Measurements from ENCODE around the gene KNTC1. TPM values are rescaled to one million over a fixed set of nuclear protein-coding genes. Genes with fewer than 3 reads are reported as not detected.
"Not testable (repeated sequence)": the region's sequence is repeated elsewhere in the genome, so short reads cannot be mapped to it uniquely, and the experiment has no call there.

The KNTC1 gene
- total RNA-seq, 1 experiment from 2014 or later: 71.3 TPM

GRCh38 chr12:122483969-122484368 is 43.1 kb upstream of the KNTC1 start:
- Histone ChIP-seq H3K23me2 (ENCODE audit: insufficient read length, low read depth, low read length, poor library complexity, severe bottlenecking) (no peaks in the 10 kb centered on the region), H3K23ac (ENCODE audit: insufficient read length, low read depth, low read length) (no peak overlapping the region), H2AFZ (ENCODE audit: low read length) (no peak overlapping the region), H3K79me1 (ENCODE audit: insufficient read depth, low read depth, low read length, poor library complexity, severe bottlenecking) (no peaks in the 10 kb centered on the region), H3K4me1 (ENCODE audit: insufficient read depth, low read length) (no peaks in the 10 kb centered on the region), H3K27me3 (ENCODE audit: insufficient read depth, low read length) (no peaks in the 10 kb centered on the region), H2BK15ac (ENCODE audit: low read depth, low read length) (no peak overlapping the region), H2BK20ac (ENCODE audit: low read depth, low read length, poor library complexity, severe bottlenecking) (no peak overlapping the region), H3K9me3 (ENCODE audit: control insufficient read depth, low read depth, low read length) (no peaks in the 10 kb centered on the region), H2BK12ac (ENCODE audit: insufficient read length, low read depth, low read length) (no peak overlapping the region), H4K5ac (ENCODE audit: insufficient read length, low read depth, low read length) (no peak overlapping the region), H4K8ac (replicated peaks; ENCODE audit: insufficient read length, low read depth, low read length) (no peak overlapping the region), H2AK5ac (ENCODE audit: insufficient read length, low read length) (no peak overlapping the region), H4K91ac (ENCODE audit: insufficient read length, low read depth, low read length) (no peak overlapping the region), H3K56ac (ENCODE audit: insufficient read length, low read depth, low read length) (no peak overlapping the region), H2BK5ac (ENCODE audit: insufficient read length, low read length) (no peak overlapping the region), H3K4me2 (ENCODE audit: insufficient read depth, insufficient read length, low read length) (no peak overlapping the region), H3K79me2 (ENCODE audit: insufficient read depth, low read length) (no peaks in the 10 kb centered on the region), H4K20me1 (ENCODE audit: control insufficient read depth, insufficient read depth, insufficient read length) (no peaks in the 10 kb centered on the region), H3K27ac (ENCODE audit: insufficient read length, low read depth, low read length) (no peak overlapping the region), H3K9ac (ENCODE audit: extremely low read depth, insufficient read length, low read length) (no peak overlapping the region), H3T11ph (ENCODE audit: low read length) (no peak overlapping the region), H3K4ac (ENCODE audit: low read depth, low read length) (no peak overlapping the region), H2BK120ac (ENCODE audit: low read depth, low read length, poor library complexity, severe bottlenecking) (no peak overlapping the region), H3K18ac (ENCODE audit: insufficient read length, low read depth, low read length) (no peak overlapping the region), H3K14ac (ENCODE audit: insufficient read depth, low read length) (no peak overlapping the region)
- H3K4me1 Mint-ChIP-seq: no peaks in the 10 kb centered on the region
- peak overlapping the region in 1 of 2 experiments; percentile 12; a peak in 1 of 5 replicates for H3K4me3 Mint-ChIP-seq
- H3K9me3 Mint-ChIP-seq: no peaks in the 10 kb centered on the region
- no peak for DNase-seq
- no peak overlapping the region for H3K27ac Mint-ChIP-seq
- no peaks in the 10 kb centered on the region for H3K27me3 Mint-ChIP-seq (ENCODE audit: low read depth)
- WGBS (ENCODE audit: extremely low coverage, insufficient read length, low lambda C conversion rate): 100% methylated on average over 1 of the region's 5 CpGs
- no peak for TF ChIP-seq CTCF (conservative IDR thresholded peaks at IDR 0.05)
- H3K36me3 Mint-ChIP-seq (ENCODE audit: insufficient read depth in 1 of 3, low read depth in 3 of 3): peaks cover 45 to 82% (median 69%) of the 10 kb centered on the region in 3 experiments; a peak in 6 of 7 replicates

GRCh38 chr12:122484385-122484784 is 42.7 kb upstream of the KNTC1 start:
- H3K27ac ChIP-seq (ENCODE audit: insufficient read length, low read depth, low read length); H3K4me1 Mint-ChIP-seq; H2AFZ ChIP-seq (ENCODE audit: low read length); H3K56ac ChIP-seq (ENCODE audit: insufficient read length, low read depth, low read length); H3K4me1 ChIP-seq (ENCODE audit: insufficient read depth, low read length); H3K23me2 ChIP-seq (ENCODE audit: insufficient read length, low read depth, low read length, poor library complexity, severe bottlenecking); H3K27me3 ChIP-seq (ENCODE audit: insufficient read depth, low read length); H2BK5ac ChIP-seq (ENCODE audit: insufficient read length, low read length); H4K91ac ChIP-seq (ENCODE audit: insufficient read length, low read depth, low read length); H4K8ac ChIP-seq (replicated peaks; ENCODE audit: insufficient read length, low read depth, low read length); H3K4ac ChIP-seq (ENCODE audit: low read depth, low read length); H4K20me1 ChIP-seq (ENCODE audit: control insufficient read depth, insufficient read depth, insufficient read length); H2BK12ac ChIP-seq (ENCODE audit: insufficient read length, low read depth, low read length); H3K9ac ChIP-seq (ENCODE audit: extremely low read depth, insufficient read length, low read length); H3K4me3 Mint-ChIP-seq; H3K18ac ChIP-seq (ENCODE audit: insufficient read length, low read depth, low read length); H3K9me3 Mint-ChIP-seq; H3K79me2 ChIP-seq (ENCODE audit: insufficient read depth, low read length); H3K27ac Mint-ChIP-seq; H3K27me3 Mint-ChIP-seq (ENCODE audit: low read depth); H2BK120ac ChIP-seq (ENCODE audit: low read depth, low read length, poor library complexity, severe bottlenecking); H3K14ac ChIP-seq (ENCODE audit: insufficient read depth, low read length); H3K23ac ChIP-seq (ENCODE audit: insufficient read length, low read depth, low read length); H2BK15ac ChIP-seq (ENCODE audit: low read depth, low read length); H2BK20ac ChIP-seq (ENCODE audit: low read depth, low read length, poor library complexity, severe bottlenecking); H3K9me3 ChIP-seq (ENCODE audit: control insufficient read depth, low read depth, low read length); H3T11ph ChIP-seq (ENCODE audit: low read length); H4K5ac ChIP-seq (ENCODE audit: insufficient read length, low read depth, low read length); H3K4me2 ChIP-seq (ENCODE audit: insufficient read depth, insufficient read length, low read length); DNase-seq; H2AK5ac ChIP-seq (ENCODE audit: insufficient read length, low read length); H3K79me1 ChIP-seq (ENCODE audit: insufficient read depth, low read depth, low read length, poor library complexity, severe bottlenecking): not testable (repeated sequence)
- peaks cover 45 to 82% (median 69%) of the 10 kb centered on the region in 3 experiments; a peak in 6 of 7 replicates for H3K36me3 Mint-ChIP-seq (ENCODE audit: insufficient read depth in 1 of 3, low read depth in 3 of 3)
- no CpG with 5 or more reads among the region's 1 CpG for WGBS (ENCODE audit: extremely low coverage, insufficient read length, low lambda C conversion rate)

Measured in H9 (cell line).